ENCODE data around the gene PER1. TPM values are rescaled to one million over a fixed set of nuclear protein-coding genes. Genes with fewer than 3 reads are reported as not detected.

PER1 gene
- total and polyA plus RNA-seq, 9 of the 15 experiments (the other 6 are each of a cell fraction or from before 2014, with no cell fraction given) = 0.13 to 26.0 (median 3.4) TPM

- FAIRE-seq (peak; percentile 98), ATAC-seq (peak; percentile 87), DNase-seq (ENCODE audit: extremely low read depth in 1 of 4, low spot score in 3 of 4) (peak; percentile 78 to 93 (median 82))
- H3K4me3 ChIP-seq = no peak overlapping the region; the same call in 1 of the 2 replicates
- H3K36me3 ChIP-seq (ENCODE audit: control insufficient read depth, insufficient read depth, low read length) = peaks cover 24% of the 10 kb centered on the region; the same call in 2 of the 3 replicates
- H3K9me3 ChIP-seq (replicated peaks; ENCODE audit: control insufficient read depth, insufficient read depth, low read depth, low read length) = no peaks in the 10 kb centered on the region
- CTCF ChIA-PET (ENCODE audit: low intra/inter-chr PET ratio) = no interaction called here
- peak overlapping the region; percentile 68 to 91 for H3K9ac ChIP-seq (ENCODE audit: insufficient read depth in 1 of 2, low read depth in 2 of 2, low read length in 2 of 2)
- BruUV-seq (replicated peaks) = no TSS peak
- peak overlapping the region; percentile 59 for H3K4me2 ChIP-seq (ENCODE audit: insufficient read depth, low read length)
- no peaks in the 10 kb centered on the region for H3K27me3 ChIP-seq (ENCODE audit: control insufficient read depth in 2 of 2, insufficient read depth in 2 of 2, low read length in 2 of 2)
- POLR2A ChIA-PET = interaction anchor here (0.6 to 1.8 kb wide), 4 partner anchors 9 to 57 kb away, joined by 3 to 31 read pairs (median 3); no protein-coding TSS in a partner anchor
- peaks cover 5% of the 10 kb centered on the region for H3K9me1 ChIP-seq (ENCODE audit: control insufficient read depth, insufficient read depth, low read length)
- intact Hi-C loops (cut with micrococcal nuclease) (no loop called here), in situ Hi-C loops (cut with MboI) (no loop called here)
- H3K79me2 ChIP-seq (ENCODE audit: control insufficient read depth, insufficient read depth, low read length) = peaks cover 31% of the 10 kb centered on the region
- 19% methylated on average over 9 of the region's 13 CpGs for WGBS (ENCODE audit: insufficient coverage, low coverage, missing lambda C conversion rate)
- H4K20me1 ChIP-seq (replicated peaks; ENCODE audit: control insufficient read depth, insufficient read depth, low read length) = 0 out of 2 replicates have a peak, but pooled peaks cover 12% of the 10 kb centered on the region
- H3K27ac ChIP-seq (ENCODE audit: extremely low read depth, low read depth, low read length) = peak overlapping the region; percentile 87
- peak overlapping the region; percentile 81 for H2AFZ ChIP-seq (ENCODE audit: low read depth, low read length)
- peaks cover 29 to 41% of the 10 kb centered on the region in 2 experiments for H3K4me1 ChIP-seq (replicated peaks in 1 of 2; ENCODE audit: control insufficient read depth in 2 of 2, insufficient read depth in 2 of 2, low read length in 2 of 2)
- TF ChIP-seq YY1 (IDR thresholded peaks at IDR 0.05; ENCODE audit: borderline replicate concordance in 1 of 3, control insufficient read depth in 1 of 3, extremely low read depth in 1 of 3, insufficient read depth in 3 of 3, insufficient read length in 1 of 3, insufficient replicate concordance in 2 of 3, low read depth in 1 of 3, low read length in 2 of 3) (peak in 1 of 3 experiments; percentile 34), CGGBP1 (CRISPR knock-in tag; IDR thresholded peaks at IDR 0.05) (no peak), SFPQ (IDR thresholded peaks at IDR 0.05; ENCODE audit: low read depth, low read length) (no peak), ZNF239 (CRISPR knock-in tag; IDR thresholded peaks at IDR 0.05) (no peak), CCNT2 (IDR thresholded peaks at IDR 0.05; ENCODE audit: borderline replicate concordance, extremely low read depth, insufficient read length, low read depth, low read length) (peak; percentile 42), SP1 (CRISPR knock-in tag; IDR thresholded peaks at IDR 0.05) (0 out of 2 replicates have a peak, but pooled peaks have one; percentile 32), TARDBP (IDR thresholded peaks at IDR 0.05) (0 out of 2 replicates have a peak, but pooled peaks have one; percentile 18), ZNF311 (CRISPR knock-in tag; IDR thresholded peaks at IDR 0.05) (no peak), ZNF592 (IDR thresholded peaks at IDR 0.05) (0 out of 2 replicates have a peak, but pooled peaks have one; percentile 68), CBFA2T2 (conservative IDR thresholded peaks at IDR 0.05) (peak; percentile 38; the same call in 1 of the 2 replicates), HDAC1 (IDR thresholded peaks at IDR 0.05) (peak in 1 of 2 experiments; percentile 70; a peak in 1 of 4 replicates), NEUROD1 (IDR thresholded peaks at IDR 0.05; ENCODE audit: borderline replicate concordance, low read depth, low read length, partially characterized antibody) (peak; percentile 20), ZNF174 (CRISPR knock-in tag; IDR thresholded peaks at IDR 0.05) (no peak)
Measured at GRCh38 chr17:8163978-8164814, 12.0 kb upstream of the PER1 start.

All from K562 (cell line).